K562 (cell line): ENCODE data around the gene CTRB1. TPM values are rescaled to one million over a fixed set of nuclear protein-coding genes. Genes with fewer than 3 reads are reported as not detected.

Source experiments
- ATF3 ChIP-seq, 2 experiments: fragments of 450-650 bp in 1 of 2; sonication (generic) in 1 of 2; formaldehyde crosslinking in 1 of 2; IDR thresholded peaks in 1 of 2; conservative IDR thresholded peaks in 1 of 2; 2 replicates each; pipeline versions ENCODE4 v1.6.1 to v1.8.1; 2016 to 2023; ENCODE audit warnings: mild to moderate bottlenecking in 2 of 2, moderate library complexity in 2 of 2, inconsistent platforms in 1 of 2, missing genetic modification reagents in 1 of 2
- CTCF ChIP-seq, 3 experiments: IDR thresholded peaks in 2 of 3; conservative IDR thresholded peaks in 1 of 3; 2 replicates each; pipeline ENCODE4 v1.5.1; 2011 to 2012; ENCODE audit warnings: low read length in 3 of 3, mild to moderate bottlenecking in 3 of 3, control low read depth in 2 of 3, improper control_type of control experiment in 1 of 3, inconsistent platforms in 1 of 3, low read depth in 1 of 3, mixed read lengths in 1 of 3, moderate library complexity in 1 of 3; ENCODE audit not compliant: insufficient read depth in 2 of 3
- CUX1 ChIP-seq: fragments of 200-800 bp; sonication (Bioruptor generic); IDR thresholded peaks from 2 replicates; pipeline ENCODE4 v1.6.1; 2016; ENCODE audit warnings: missing genetic modification characterization, missing compliant biosample characterization
- PCBP2 ChIP-seq: fragments of 200-400 bp; formaldehyde crosslinking; IDR thresholded peaks from 2 replicates; pipeline ENCODE4 v1.6.1; 2018; ENCODE audit warnings: low read length, low read depth, mild to moderate bottlenecking, moderate library complexity; ENCODE audit not compliant: poor library complexity, severe bottlenecking
- PHTF2 ChIP-seq: fragments of 250-450 bp; sonication (Bioruptor Pico); IDR thresholded peaks from 2 replicates; pipeline ENCODE4 v1.5.0; 2021; ENCODE audit warnings: mild to moderate bottlenecking
- THRAP3 ChIP-seq: fragments of 450-650 bp; IDR thresholded peaks from 2 replicates; pipeline ENCODE4 v1.6.1; 2016; ENCODE audit warnings: mild to moderate bottlenecking, inconsistent platforms, borderline replicate concordance
- XRCC5 ChIP-seq: fragments of 200-400 bp; formaldehyde crosslinking; IDR thresholded peaks from 2 replicates; pipeline ENCODE4 v1.6.1; 2017; ENCODE audit warnings: low read depth, mild to moderate bottlenecking, low read length
- YBX1 ChIP-seq: fragments of 450-650 bp; IDR thresholded peaks from 2 replicates; pipeline ENCODE4 v1.7.1; 2016; ENCODE audit warnings: mild to moderate bottlenecking
- ZBTB1 ChIP-seq: sonication (generic); formaldehyde crosslinking; IDR thresholded peaks from 2 replicates; pipeline ENCODE4 v1.8.1; 2023; ENCODE audit warnings: missing genetic modification reagents, low read depth, mild to moderate bottlenecking, borderline replicate concordance
- ZBTB7A ChIP-seq: IDR thresholded peaks from 2 replicates; pipeline ENCODE4 v1.6.1; 2011; ENCODE audit warnings: low read depth, mild to moderate bottlenecking, low read length, moderate library complexity, borderline replicate concordance; ENCODE audit not compliant: control insufficient read depth
- ZBTB8A ChIP-seq: fragments of 450-650 bp; IDR thresholded peaks from 2 replicates; pipeline ENCODE4 v1.6.1; 2018; ENCODE audit warnings: mild to moderate bottlenecking, moderate library complexity; ENCODE audit not compliant: partially characterized antibody
- ZNF282 ChIP-seq: sonication (generic); formaldehyde crosslinking; IDR thresholded peaks from 2 replicates; pipeline ENCODE4 v1.8.1; 2023; ENCODE audit warnings: missing genetic modification reagents
- ZNF586 ChIP-seq: fragments of 450-650 bp; formaldehyde crosslinking; conservative IDR thresholded peaks from 2 replicates; pipeline ENCODE4 v1.4.0; 2020; ENCODE audit warnings: mild to moderate bottlenecking, moderate library complexity
- ZNF696 ChIP-seq: fragments of 250-450 bp; sonication (Bioruptor Pico); conservative IDR thresholded peaks from 2 replicates; pipeline ENCODE4 v1.4.0; 2020; ENCODE audit warnings: mild to moderate bottlenecking, moderate library complexity
- polyA plus RNA-seq, 8 experiments: library from polyadenylated mRNA; depleted of rRNA in 4 of 8; stranded (reverse) in 5 of 8; unstranded in 3 of 8; fragments of >200 nt; fragmentation: Nextera tagmentation in 2 of 8; fragmentation: Illumina TruSeq in 1 of 8; extraction: Ambion mirVana in 2 of 8; extraction: Trizol in 1 of 8; gene quantifications; 2 replicates each; pipeline versions ENCODE4 v1.2.1 to v1.2.3, GENCODE V29; 2011 to 2014; ENCODE audit warnings: inconsistent platforms in 1 of 8, missing spikeins in 1 of 8
- total RNA-seq, 7 experiments: library from RNA; depleted of rRNA in 6 of 7; stranded (reverse); fragments of >200 nt in 6 of 7; fragmentation: Illumina TruSeq in 2 of 7; extraction: Trizol in 2 of 7; gene quantifications; 2 replicates each; pipeline versions ENCODE4 v1.2.1 to v1.2.3, GENCODE V29; 2011 to 2021; ENCODE audit warnings: low replicate concordance in 1 of 7
- TF ChIP-seq, protein P1 (sequence below): sonication (generic); formaldehyde crosslinking; IDR thresholded peaks from 2 replicates; pipeline ENCODE4 v1.9.0; 2022; ENCODE audit warnings: mild to moderate bottlenecking, missing genetic modification reagents
- TF ChIP-seq, protein P2 (sequence below): fragments of 250-450 bp; sonication (Bioruptor Pico); IDR thresholded peaks from 2 replicates; pipeline ENCODE4 v1.5.0; 2021
- TF ChIP-seq, protein P3 (sequence below): fragments of 250-450 bp; sonication (Bioruptor Pico); IDR thresholded peaks from 2 replicates; pipeline ENCODE4 v1.8.0; 2021; ENCODE audit warnings: borderline replicate concordance, mild to moderate bottlenecking, moderate library complexity; ENCODE audit not compliant: poor library complexity, severe bottlenecking

Gene CTRB1
- total and polyA plus RNA-seq, 9 of the 15 experiments (the other 6 are each of a cell fraction or from before 2014, with no cell fraction given), result 2.3 TPM; not detected in 8

DNA sequence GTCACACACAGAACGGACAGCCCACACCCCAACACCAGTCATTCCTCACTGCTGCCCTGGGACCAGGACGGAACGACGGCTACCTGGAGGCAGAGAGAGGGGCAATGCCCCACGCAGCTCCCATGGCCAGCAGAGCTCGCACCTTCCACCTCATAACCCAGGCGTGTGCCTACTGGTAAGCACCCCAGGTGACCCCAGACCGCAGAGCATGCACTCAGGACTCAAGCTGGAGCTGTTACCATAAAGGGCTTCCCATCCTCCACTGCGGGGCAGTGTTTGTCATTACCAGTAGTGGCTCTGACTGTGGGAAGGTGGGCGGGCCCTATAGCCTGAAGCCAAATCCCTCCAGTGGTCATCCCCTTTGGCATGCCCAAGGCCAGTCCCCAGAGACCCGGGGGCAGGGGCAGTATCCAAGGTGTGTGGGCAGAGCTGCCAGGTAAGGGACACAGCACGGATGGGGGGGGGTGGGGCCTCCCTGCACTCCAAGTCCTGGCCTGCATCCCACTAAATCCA is 37.3 kb downstream of the CTRB1 start (continued):
- TF ChIP-seq THRAP3, result no peak
- no peak for TF ChIP-seq PHTF2 (CRISPR knock-in tag)
- no peak for TF ChIP-seq YBX1
- no peak for TF ChIP-seq PCBP2
- no peak for TF ChIP-seq ZNF696 (CRISPR knock-in tag)
- no peak for TF ChIP-seq ZBTB1 (CRISPR knock-in tag)
- TF ChIP-seq ATF3 (IDR thresholded peaks at IDR 0.05), result no peak
- no peak for TF ChIP-seq ATF3 (CRISPR knock-in tag; conservative IDR thresholded peaks at IDR 0.05)
- no peak for TF ChIP-seq ZNF586
- peak; percentile 41 to 56 (median 53); a peak in 4 of 6 replicates for TF ChIP-seq CTCF (IDR thresholded peaks at IDR 0.05 in 2 of 3, conservative IDR thresholded peaks at IDR 0.05 in 1 of 3; ENCODE audit: insufficient read depth in 2 of 3, low read depth in 1 of 3, low read length in 3 of 3)
- TF ChIP-seq, protein P1, sequence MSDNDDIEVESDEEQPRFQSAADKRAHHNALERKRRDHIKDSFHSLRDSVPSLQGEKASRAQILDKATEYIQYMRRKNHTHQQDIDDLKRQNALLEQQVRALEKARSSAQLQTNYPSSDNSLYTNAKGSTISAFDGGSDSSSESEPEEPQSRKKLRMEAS (CRISPR knock-in tag), result peak; percentile 48
- TF ChIP-seq ZBTB8A, result no peak
- TF ChIP-seq, protein P2, sequence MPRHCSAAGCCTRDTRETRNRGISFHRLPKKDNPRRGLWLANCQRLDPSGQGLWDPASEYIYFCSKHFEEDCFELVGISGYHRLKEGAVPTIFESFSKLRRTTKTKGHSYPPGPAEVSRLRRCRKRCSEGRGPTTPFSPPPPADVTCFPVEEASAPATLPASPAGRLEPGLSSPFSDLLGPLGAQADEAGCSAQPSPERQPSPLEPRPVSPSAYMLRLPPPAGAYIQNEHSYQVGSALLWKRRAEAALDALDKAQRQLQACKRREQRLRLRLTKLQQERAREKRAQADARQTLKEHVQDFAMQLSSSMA (CRISPR knock-in tag), result no peak
- TF ChIP-seq ZBTB7A, result peak; percentile 34; the same call in 1 of the 2 replicates
- no peak for TF ChIP-seq ZNF282
- TF ChIP-seq, protein P3, sequence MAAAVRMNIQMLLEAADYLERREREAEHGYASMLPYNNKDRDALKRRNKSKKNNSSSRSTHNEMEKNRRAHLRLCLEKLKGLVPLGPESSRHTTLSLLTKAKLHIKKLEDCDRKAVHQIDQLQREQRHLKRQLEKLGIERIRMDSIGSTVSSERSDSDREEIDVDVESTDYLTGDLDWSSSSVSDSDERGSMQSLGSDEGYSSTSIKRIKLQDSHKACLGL (CRISPR knock-in tag), result no peak
- no peak for TF ChIP-seq XRCC5
- no peak for TF ChIP-seq CUX1 (CRISPR knock-in tag)
